EH (cell line): ENCODE measurements around the gene ARHGAP18.
A peak's percentile ranks its signal among the peaks of the same experiment; 100 is the strongest.

ENCODE experiments used
- DNase-seq: peaks from one replicate; pipeline ENCODE4 v3.0.0-alpha.2; 2015; ENCODE audit warnings: low read depth

Gene ARHGAP18

GRCh38 chr6:129667621-129668020, 42.4 kb downstream of the ARHGAP18 start:
- peak; percentile 85 for DNase-seq

- DNase-seq, result no peak
Measured at GRCh38 chr6:129667034-129667433, 42.9 kb downstream of the ARHGAP18 start.

GRCh38 chr6:129665555-129665954, 44.4 kb downstream of the ARHGAP18 start:
- no peak for DNase-seq

- DNase-seq, result no peak
Measured at GRCh38 chr6:129663531-129663930, 46.4 kb downstream of the ARHGAP18 start.

GRCh38 chr6:129662980-129663431, 47.0 kb downstream of the ARHGAP18 start:
- DNase-seq, result peak; percentile 18

GRCh38 chr6:129662406-129662766, 47.6 kb downstream of the ARHGAP18 start:
- peak; percentile 44 for DNase-seq

- peak; percentile 33 for DNase-seq
Measured at GRCh38 chr6:129661536-129662405, 48.2 kb downstream of the ARHGAP18 start.

GRCh38 chr6:129660346-129660676, 49.7 kb downstream of the ARHGAP18 start:
- no peak for DNase-seq

- peak; percentile 87 for DNase-seq
Measured at GRCh38 chr6:129659590-129660345, 50.2 kb downstream of the ARHGAP18 start.

- no peak for DNase-seq
Measured at GRCh38 chr6:129659167-129659566, 50.8 kb downstream of the ARHGAP18 start.

- no peak for DNase-seq
Measured at GRCh38 chr6:129657483-129657882, 52.5 kb downstream of the ARHGAP18 start.

- DNase-seq, result no peak
Measured at GRCh38 chr6:129655334-129655733, 54.6 kb downstream of the ARHGAP18 start.

- DNase-seq, result no peak
Measured at GRCh38 chr6:129653746-129654145, 56.2 kb downstream of the ARHGAP18 start.

- DNase-seq, result no peak
Measured at GRCh38 chr6:129653229-129653628, 56.7 kb downstream of the ARHGAP18 start.

- DNase-seq, result no peak
Measured at GRCh38 chr6:129651291-129651691, 58.7 kb downstream of the ARHGAP18 start.

GRCh38 chr6:129648819-129649491, 61.0 kb downstream of the ARHGAP18 start:
- no peak for DNase-seq

- no peak for DNase-seq
Measured at GRCh38 chr6:129647044-129647443, 62.9 kb downstream of the ARHGAP18 start.

- no peak for DNase-seq
Measured at GRCh38 chr6:129646642-129647041, 63.3 kb downstream of the ARHGAP18 start.

GRCh38 chr6:129645830-129646579, 64.0 kb downstream of the ARHGAP18 start:
- DNase-seq, result no peak

- DNase-seq, result peak; percentile 42
Measured at GRCh38 chr6:129645106-129645829, 64.7 kb downstream of the ARHGAP18 start.

- peak; percentile 87 for DNase-seq
Measured at GRCh38 chr6:129644567-129645015, 65.4 kb downstream of the ARHGAP18 start.
